GM11168 (cell line): ENCODE results near the gene MAST4.
"Not testable (repeated sequence)": the region's sequence is repeated elsewhere in the genome, so short reads cannot be mapped to it uniquely, and the experiment has no call there.

Experiments
- in situ Hi-C: fragments of 300-500 bp; cut with MboI; formaldehyde crosslinking; loops from one replicate; pipeline ENCODE4 v1.12.0; 2022; ENCODE audit warnings: low sequenced_read_pairs; ENCODE audit not compliant: unreplicated experiment

The MAST4 gene

GRCh38 chr5:66796305-66797292, 200.4 kb downstream of the MAST4 start:
- in situ Hi-C loops, result no loop called here

- in situ Hi-C loops, result no loop called here
Observed at GRCh38 chr5:66802941-66803340, 206.7 kb downstream of the MAST4 start.

- in situ Hi-C loops, result no loop called here
Observed at GRCh38 chr5:66805514-66806430, 209.6 kb downstream of the MAST4 start.

GRCh38 chr5:66807743-66808142, 211.6 kb downstream of the MAST4 start:
- in situ Hi-C loops, result no loop called here

GRCh38 chr5:66808663-66809062, 212.5 kb downstream of the MAST4 start:
- in situ Hi-C loops, result no loop called here

- in situ Hi-C loops, result no loop called here
Observed at GRCh38 chr5:66810151-66810550, 214.0 kb downstream of the MAST4 start.

- in situ Hi-C loops, result no loop called here
Observed at GRCh38 chr5:66810848-66811261, 214.7 kb downstream of the MAST4 start.

- in situ Hi-C loops, result no loop called here
Observed at GRCh38 chr5:66812291-66812690, 216.1 kb downstream of the MAST4 start.

- in situ Hi-C loops, result no loop called here
Observed at GRCh38 chr5:66813306-66813705, 217.1 kb downstream of the MAST4 start.

- in situ Hi-C loops, result no loop called here
Observed at GRCh38 chr5:66814146-66814991, 218.2 kb downstream of the MAST4 start.

- in situ Hi-C loops, result no loop called here
Observed at GRCh38 chr5:66818304-66818934, 222.2 kb downstream of the MAST4 start.

GRCh38 chr5:66818935-66819328, 222.7 kb downstream of the MAST4 start:
- in situ Hi-C loops, result no loop called here

GRCh38 chr5:66820630-66821207, 224.5 kb downstream of the MAST4 start:
- in situ Hi-C loops, result no loop called here

- in situ Hi-C loops, result no loop called here
Observed at GRCh38 chr5:66821688-66822429, 225.7 kb downstream of the MAST4 start.

- in situ Hi-C loops, result not testable (repeated sequence)
Observed at GRCh38 chr5:66822906-66823305, 226.7 kb downstream of the MAST4 start.

GRCh38 chr5:66824476-66824875, 228.3 kb downstream of the MAST4 start:
- in situ Hi-C loops, result no loop called here

- in situ Hi-C loops, result no loop called here
Observed at GRCh38 chr5:66826263-66826662, 230.1 kb downstream of the MAST4 start.

- in situ Hi-C loops, result no loop called here
Observed at GRCh38 chr5:66826696-66827095, 230.5 kb downstream of the MAST4 start.
